ENCODE results near the gene LRAT. TPM values are rescaled to one million over a fixed set of nuclear protein-coding genes. Genes with fewer than 3 reads are reported as not detected.

LRAT gene
- total RNA-seq, 1 experiment from 2014 or later: 1.7 TPM

GRCh38 chr4:154711522-154711921, 32.3 kb upstream of the LRAT start:
- Histone ChIP-seq H3K4me3 (ENCODE audit: low read depth, low read length, poor library complexity, severe bottlenecking) (no peak overlapping the region), H3K27ac (ENCODE audit: low read depth, low read length, poor library complexity, severe bottlenecking) (no peak overlapping the region), H3K4me1 (ENCODE audit: insufficient read depth, low read length, poor library complexity, severe bottlenecking) (no peaks in the 10 kb centered on the region), H3K9me3 (ENCODE audit: low read depth, low read length, poor library complexity, severe bottlenecking) (no peaks in the 10 kb centered on the region), H3K27me3 (replicated peaks; ENCODE audit: insufficient read depth, low read depth, low read length, poor library complexity) (no peaks in the 10 kb centered on the region), H3K36me3 (ENCODE audit: insufficient read depth, low read length, poor library complexity, severe bottlenecking) (no peaks in the 10 kb centered on the region)
- POLR2A ChIA-PET (ENCODE audit: low non-redundant PET): no interaction called here
- TF ChIP-seq EZH2 (IDR thresholded peaks at IDR 0.05; ENCODE audit: borderline replicate concordance, low read depth, low read length, poor library complexity, severe bottlenecking) (no peak), CTCF (conservative IDR thresholded peaks at IDR 0.05; ENCODE audit: low read depth, low read length) (no peak)
- CTCF ChIA-PET: no interaction called here
- intact Hi-C loops (cut with micrococcal nuclease; ENCODE audit: unreplicated experiment): no loop called here
- DNase-seq (ENCODE audit: low spot score): no peak
- BruUV-seq (replicated peaks): no TSS peak

- peak; percentile 23 for DNase-seq (ENCODE audit: low spot score)
- ChIA-PET CTCF (no interaction called here), POLR2A (ENCODE audit: low non-redundant PET) (no interaction called here)
- intact Hi-C loops (cut with micrococcal nuclease; ENCODE audit: unreplicated experiment): no loop called here
- Histone ChIP-seq H3K36me3 (ENCODE audit: insufficient read depth, low read length, poor library complexity, severe bottlenecking) (no peaks in the 10 kb centered on the region), H3K27me3 (replicated peaks; ENCODE audit: insufficient read depth, low read depth, low read length, poor library complexity) (no peaks in the 10 kb centered on the region), H3K27ac (ENCODE audit: low read depth, low read length, poor library complexity, severe bottlenecking) (no peak overlapping the region), H3K9me3 (ENCODE audit: low read depth, low read length, poor library complexity, severe bottlenecking) (no peaks in the 10 kb centered on the region), H3K4me3 (ENCODE audit: low read depth, low read length, poor library complexity, severe bottlenecking) (no peak overlapping the region), H3K4me1 (ENCODE audit: insufficient read depth, low read length, poor library complexity, severe bottlenecking) (peaks cover 18% of the 10 kb centered on the region)
- BruUV-seq (replicated peaks): no TSS peak
- TF ChIP-seq CTCF (conservative IDR thresholded peaks at IDR 0.05; ENCODE audit: low read depth, low read length) (no peak), EZH2 (IDR thresholded peaks at IDR 0.05; ENCODE audit: borderline replicate concordance, low read depth, low read length, poor library complexity, severe bottlenecking) (no peak)
Observed at GRCh38 chr4:154714339-154715040, 29.3 kb upstream of the LRAT start.

- ChIA-PET POLR2A (ENCODE audit: low non-redundant PET) (no interaction called here), CTCF (no interaction called here)
- Histone ChIP-seq H3K36me3 (ENCODE audit: insufficient read depth, low read length, poor library complexity, severe bottlenecking) (no peaks in the 10 kb centered on the region), H3K27me3 (replicated peaks; ENCODE audit: insufficient read depth, low read depth, low read length, poor library complexity) (no peaks in the 10 kb centered on the region), H3K27ac (ENCODE audit: low read depth, low read length, poor library complexity, severe bottlenecking) (peak overlapping the region; percentile 64), H3K4me1 (ENCODE audit: insufficient read depth, low read length, poor library complexity, severe bottlenecking) (peaks cover 24% of the 10 kb centered on the region), H3K4me3 (ENCODE audit: low read depth, low read length, poor library complexity, severe bottlenecking) (no peak overlapping the region), H3K9me3 (ENCODE audit: low read depth, low read length, poor library complexity, severe bottlenecking) (no peaks in the 10 kb centered on the region)
- BruUV-seq (replicated peaks): no TSS peak
- intact Hi-C loops (cut with micrococcal nuclease; ENCODE audit: unreplicated experiment): no loop called here
- TF ChIP-seq EZH2 (IDR thresholded peaks at IDR 0.05; ENCODE audit: borderline replicate concordance, low read depth, low read length, poor library complexity, severe bottlenecking): no peak
- DNase-seq (ENCODE audit: low spot score): peak; percentile 83
Observed at GRCh38 chr4:154719087-154719486, 24.7 kb upstream of the LRAT start.

- peaks cover 24% of the 10 kb centered on the region for H3K4me1 ChIP-seq (ENCODE audit: insufficient read depth, low read length, poor library complexity, severe bottlenecking)
- intact Hi-C loops (cut with micrococcal nuclease; ENCODE audit: unreplicated experiment): no loop called here
- H3K27ac ChIP-seq (ENCODE audit: low read depth, low read length, poor library complexity, severe bottlenecking): no peak overlapping the region
- ChIA-PET POLR2A (ENCODE audit: low non-redundant PET) (no interaction called here), CTCF (no interaction called here)
- no peak overlapping the region for H3K4me3 ChIP-seq (ENCODE audit: low read depth, low read length, poor library complexity, severe bottlenecking)
- no peaks in the 10 kb centered on the region for H3K27me3 ChIP-seq (replicated peaks; ENCODE audit: insufficient read depth, low read depth, low read length, poor library complexity)
- BruUV-seq (replicated peaks): no TSS peak
- TF ChIP-seq EZH2 (IDR thresholded peaks at IDR 0.05; ENCODE audit: borderline replicate concordance, low read depth, low read length, poor library complexity, severe bottlenecking): no peak
- no peak for TF ChIP-seq CTCF (conservative IDR thresholded peaks at IDR 0.05; ENCODE audit: low read depth, low read length)
- H3K36me3 ChIP-seq (ENCODE audit: insufficient read depth, low read length, poor library complexity, severe bottlenecking): no peaks in the 10 kb centered on the region
- DNase-seq (ENCODE audit: low spot score): no peak
- no peaks in the 10 kb centered on the region for H3K9me3 ChIP-seq (ENCODE audit: low read depth, low read length, poor library complexity, severe bottlenecking)
Observed at GRCh38 chr4:154720123-154720522, 23.7 kb upstream of the LRAT start.
